ENCODE measurements around the gene LRIG3. TPM values are rescaled to one million over a fixed set of nuclear protein-coding genes. Genes with fewer than 3 reads are reported as not detected.

LRIG3 gene
- total and polyA plus RNA-seq, 2 of the 8 experiments (the other 6 are each of a cell fraction or from before 2014, with no cell fraction given): 6.5 to 9.1 TPM

DNA sequence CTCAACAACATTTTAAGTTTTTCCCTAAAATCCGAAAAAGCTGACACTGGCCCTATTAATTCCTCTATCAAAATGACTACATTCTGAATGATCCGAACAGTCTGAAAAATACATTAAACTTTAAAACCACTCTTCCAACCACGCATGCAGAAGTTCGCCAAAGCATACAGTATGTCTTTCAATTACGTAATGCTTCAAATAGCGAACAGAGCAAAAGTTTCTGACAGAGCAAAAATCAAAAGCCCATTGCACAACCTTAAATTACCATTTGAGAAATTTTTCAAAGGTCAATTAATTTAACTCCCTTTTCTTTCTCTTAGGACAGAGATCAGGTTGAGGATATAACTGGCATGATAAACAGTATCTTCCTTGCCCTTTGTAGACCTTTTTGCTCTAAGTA is 33.2 kb downstream of the LRIG3 start:
- no peak overlapping the region for H2AFZ ChIP-seq (ENCODE audit: low read length)
- no peak overlapping the region for H3K4me2 ChIP-seq (ENCODE audit: insufficient read depth in 1 of 2, low read depth in 2 of 2, low read length in 2 of 2)
- H3K18ac ChIP-seq (ENCODE audit: extremely low read depth, low read length): no peak overlapping the region
- 95% methylated on average over 6 of the region's 6 CpGs; no CpG with 5 or more reads in 1 of the 2 experiments for WGBS, 2 experiments (ENCODE audit: extremely low coverage in 1 of 2, insufficient coverage in 1 of 2, insufficient read length in 1 of 2, insufficient replicate concordance in 2 of 2, low coverage in 1 of 2, low lambda C conversion rate in 2 of 2, missing lambda C conversion rate in 1 of 2)
- no peak overlapping the region for H3K9ac ChIP-seq (replicated peaks in 1 of 4; ENCODE audit: extremely low read depth in 1 of 4, low read depth in 3 of 4, low read length in 3 of 4)
- H2BK120ac ChIP-seq (replicated peaks; ENCODE audit: low read depth, low read length): no peak overlapping the region
- POLR2A ChIA-PET (ENCODE audit: partially characterized antibody): no interaction called here
- no peak overlapping the region for H3K56ac ChIP-seq (replicated peaks; ENCODE audit: insufficient read length, low read depth, low read length)
- no peaks in the 10 kb centered on the region for H3K79me1 ChIP-seq (ENCODE audit: low read depth, low read length)
- H2BK12ac ChIP-seq (ENCODE audit: low read depth, low read length): no peak overlapping the region
- no peak overlapping the region for H3K23ac ChIP-seq (ENCODE audit: insufficient read length)
- DNase-seq (ENCODE audit: low read depth in 1 of 2, low spot score in 2 of 2): no peak
- H2BK20ac ChIP-seq (ENCODE audit: low read length): no peak overlapping the region
- CTCF ChIA-PET (ENCODE audit: partially characterized antibody): interaction anchor here (1.4 kb wide), 1 partner anchor 40 kb away, joined by 3 read pairs; no protein-coding TSS in a partner anchor
- H3K27ac ChIP-seq (ENCODE audit: low read depth, low read length): no peak overlapping the region
- no peak overlapping the region for H4K91ac ChIP-seq (replicated peaks; ENCODE audit: insufficient read length, low read length)
- H3K23me2 ChIP-seq (ENCODE audit: low read depth, low read length): no peaks in the 10 kb centered on the region
- H3K79me2 ChIP-seq (ENCODE audit: control insufficient read depth in 1 of 2, insufficient read depth in 2 of 2, low read length in 2 of 2): no peaks in the 10 kb centered on the region
- H3K4me1 ChIP-seq (replicated peaks in 1 of 4; ENCODE audit: control insufficient read depth in 3 of 4, insufficient read depth in 4 of 4, low read length in 3 of 4): peaks cover 0 to 3% (median 3%) of the 10 kb centered on the region in 4 experiments; a peak in 3 of 7 replicates
- H3K9me3 ChIP-seq (ENCODE audit: insufficient read depth in 2 of 2, low read depth in 1 of 2, low read length in 1 of 2): no peaks in the 10 kb centered on the region
- no peak overlapping the region for H2BK5ac ChIP-seq (ENCODE audit: low read depth, low read length)
- H3K14ac ChIP-seq (ENCODE audit: insufficient read length): no peak overlapping the region
- FAIRE-seq: no peak
- peaks cover 0 to 22% (median 9%) of the 10 kb centered on the region in 4 experiments; a peak in 4 of 8 replicates for H3K36me3 ChIP-seq (ENCODE audit: control insufficient read depth in 2 of 4, insufficient read depth in 4 of 4, low read length in 3 of 4)
- H4K5ac ChIP-seq (ENCODE audit: insufficient read length, low read depth, low read length): no peak overlapping the region
- H4K20me1 ChIP-seq (replicated peaks in 1 of 2; ENCODE audit: control insufficient read depth in 1 of 2, insufficient read depth in 2 of 2, low read length in 2 of 2): peaks cover 0 to 2% of the 10 kb centered on the region in 2 experiments
- H3K27me3 ChIP-seq (replicated peaks in 1 of 4; ENCODE audit: control insufficient read depth in 3 of 4, extremely low read depth in 1 of 4, insufficient read depth in 3 of 4, low read length in 3 of 4): peaks cover 1 to 17% (median 11%) of the 10 kb centered on the region in 4 experiments; a peak in 6 of 7 replicates
- no peak overlapping the region for H3K4ac ChIP-seq (replicated peaks; ENCODE audit: insufficient read length, low read depth, low read length)
- no peak overlapping the region for H4K8ac ChIP-seq (ENCODE audit: extremely low read depth, insufficient read depth, low read length)
- H3K4me3 ChIP-seq (ENCODE audit: extremely low read depth in 1 of 4, insufficient read depth in 2 of 4, low read depth in 3 of 4, low read length in 4 of 4): no peak overlapping the region
- H2BK15ac ChIP-seq (ENCODE audit: low read length): no peak overlapping the region
- TF ChIP-seq, protein P1, sequence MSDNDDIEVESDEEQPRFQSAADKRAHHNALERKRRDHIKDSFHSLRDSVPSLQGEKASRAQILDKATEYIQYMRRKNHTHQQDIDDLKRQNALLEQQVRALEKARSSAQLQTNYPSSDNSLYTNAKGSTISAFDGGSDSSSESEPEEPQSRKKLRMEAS (IDR thresholded peaks at IDR 0.05): no peak
- TF ChIP-seq, protein P2, sequence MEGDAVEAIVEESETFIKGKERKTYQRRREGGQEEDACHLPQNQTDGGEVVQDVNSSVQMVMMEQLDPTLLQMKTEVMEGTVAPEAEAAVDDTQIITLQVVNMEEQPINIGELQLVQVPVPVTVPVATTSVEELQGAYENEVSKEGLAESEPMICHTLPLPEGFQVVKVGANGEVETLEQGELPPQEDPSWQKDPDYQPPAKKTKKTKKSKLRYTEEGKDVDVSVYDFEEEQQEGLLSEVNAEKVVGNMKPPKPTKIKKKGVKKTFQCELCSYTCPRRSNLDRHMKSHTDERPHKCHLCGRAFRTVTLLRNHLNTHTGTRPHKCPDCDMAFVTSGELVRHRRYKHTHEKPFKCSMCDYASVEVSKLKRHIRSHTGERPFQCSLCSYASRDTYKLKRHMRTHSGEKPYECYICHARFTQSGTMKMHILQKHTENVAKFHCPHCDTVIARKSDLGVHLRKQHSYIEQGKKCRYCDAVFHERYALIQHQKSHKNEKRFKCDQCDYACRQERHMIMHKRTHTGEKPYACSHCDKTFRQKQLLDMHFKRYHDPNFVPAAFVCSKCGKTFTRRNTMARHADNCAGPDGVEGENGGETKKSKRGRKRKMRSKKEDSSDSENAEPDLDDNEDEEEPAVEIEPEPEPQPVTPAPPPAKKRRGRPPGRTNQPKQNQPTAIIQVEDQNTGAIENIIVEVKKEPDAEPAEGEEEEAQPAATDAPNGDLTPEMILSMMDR (IDR thresholded peaks at IDR 0.05; ENCODE audit: control extremely low read depth in 1 of 3, insufficient read depth in 1 of 3, low read depth in 1 of 3, low read length in 3 of 3): no peak
- TF ChIP-seq, protein P3, sequence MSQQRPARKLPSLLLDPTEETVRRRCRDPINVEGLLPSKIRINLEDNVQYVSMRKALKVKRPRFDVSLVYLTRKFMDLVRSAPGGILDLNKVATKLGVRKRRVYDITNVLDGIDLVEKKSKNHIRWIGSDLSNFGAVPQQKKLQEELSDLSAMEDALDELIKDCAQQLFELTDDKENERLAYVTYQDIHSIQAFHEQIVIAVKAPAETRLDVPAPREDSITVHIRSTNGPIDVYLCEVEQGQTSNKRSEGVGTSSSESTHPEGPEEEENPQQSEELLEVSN (IDR thresholded peaks at IDR 0.05): no peak
- TF ChIP-seq KDM1A (IDR thresholded peaks at IDR 0.05; ENCODE audit: borderline replicate concordance, low read length) (no peak), CHD1 (IDR thresholded peaks at IDR 0.05; ENCODE audit: low read depth, low read length) (no peak), TAF7 (optimal IDR thresholded peaks at IDR 0.05; ENCODE audit: borderline replicate concordance, low read depth, low read length) (no peak), GTF2F1 (IDR thresholded peaks at IDR 0.05; ENCODE audit: borderline replicate concordance, low read depth, low read length) (no peak), RNF2 (IDR thresholded peaks at IDR 0.05; ENCODE audit: borderline replicate concordance, low read depth, low read length, missing control alignments, poor library complexity, severe bottlenecking) (no peak), ZNF274 (IDR thresholded peaks at IDR 0.05; ENCODE audit: borderline replicate concordance, extremely low read depth, low read length) (no peak)
- no peak overlapping the region for H2AK5ac ChIP-seq (ENCODE audit: low read depth, low read length)
